Frontal cortex (tissue), 4 donors: ENCODE measurements around the gene ODAD2. TPM values are rescaled to one million over a fixed set of nuclear protein-coding genes. Genes with fewer than 3 reads are reported as not detected.
"Not testable (repeated sequence)": the region's sequence is repeated elsewhere in the genome, so short reads cannot be mapped to it uniquely, and the experiment has no call there.

Source experiments
- DNase-seq, 2 donors: peaks; one replicate each; pipeline ENCODE4 v3.0.0; 2012; ENCODE audit warnings: low spot score in 2 of 2
- FAIRE-seq: peaks from 2 replicates; lab custom pipeline; 2012; peaks lifted over from hg19 to GRCh38; lab: Jason Lieb, UNC
- total RNA-seq: library from RNA; depleted of rRNA; stranded (reverse); fragments of >200 nt; gene quantifications from one replicate; pipeline ENCODE4 v1.2.3, GENCODE V29; 2014
- donor health status: control.
- donor health status: control.
- donor health status: control.

ODAD2 gene, protein sequence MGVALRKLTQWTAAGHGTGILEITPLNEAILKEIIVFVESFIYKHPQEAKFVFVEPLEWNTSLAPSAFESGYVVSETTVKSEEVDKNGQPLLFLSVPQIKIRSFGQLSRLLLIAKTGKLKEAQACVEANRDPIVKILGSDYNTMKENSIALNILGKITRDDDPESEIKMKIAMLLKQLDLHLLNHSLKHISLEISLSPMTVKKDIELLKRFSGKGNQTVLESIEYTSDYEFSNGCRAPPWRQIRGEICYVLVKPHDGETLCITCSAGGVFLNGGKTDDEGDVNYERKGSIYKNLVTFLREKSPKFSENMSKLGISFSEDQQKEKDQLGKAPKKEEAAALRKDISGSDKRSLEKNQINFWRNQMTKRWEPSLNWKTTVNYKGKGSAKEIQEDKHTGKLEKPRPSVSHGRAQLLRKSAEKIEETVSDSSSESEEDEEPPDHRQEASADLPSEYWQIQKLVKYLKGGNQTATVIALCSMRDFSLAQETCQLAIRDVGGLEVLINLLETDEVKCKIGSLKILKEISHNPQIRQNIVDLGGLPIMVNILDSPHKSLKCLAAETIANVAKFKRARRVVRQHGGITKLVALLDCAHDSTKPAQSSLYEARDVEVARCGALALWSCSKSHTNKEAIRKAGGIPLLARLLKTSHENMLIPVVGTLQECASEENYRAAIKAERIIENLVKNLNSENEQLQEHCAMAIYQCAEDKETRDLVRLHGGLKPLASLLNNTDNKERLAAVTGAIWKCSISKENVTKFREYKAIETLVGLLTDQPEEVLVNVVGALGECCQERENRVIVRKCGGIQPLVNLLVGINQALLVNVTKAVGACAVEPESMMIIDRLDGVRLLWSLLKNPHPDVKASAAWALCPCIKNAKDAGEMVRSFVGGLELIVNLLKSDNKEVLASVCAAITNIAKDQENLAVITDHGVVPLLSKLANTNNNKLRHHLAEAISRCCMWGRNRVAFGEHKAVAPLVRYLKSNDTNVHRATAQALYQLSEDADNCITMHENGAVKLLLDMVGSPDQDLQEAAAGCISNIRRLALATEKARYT
- 0.82 TPM for total RNA-seq

DNA sequence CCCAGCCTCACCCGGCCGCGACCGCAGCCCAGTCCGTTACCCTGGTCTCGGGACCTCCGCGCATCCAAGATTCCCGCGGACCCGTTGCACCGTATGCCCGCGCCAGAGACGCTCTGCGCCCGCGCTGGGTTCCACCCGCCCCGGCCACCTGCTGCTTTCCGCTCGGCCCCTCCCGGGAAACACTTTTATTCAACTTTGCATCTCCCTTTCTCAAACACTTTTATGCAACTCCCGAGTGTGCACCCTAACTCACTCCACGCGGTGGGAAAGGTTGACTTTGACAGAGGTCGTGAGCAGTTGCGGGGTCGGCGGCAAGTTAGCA lies at the start of gene ODAD2:
Gene ODAD2 (minus strand): TSS at position 126 of the 322 bp plus-strand sequence. CDS start 3,937 bp downstream, outside the sequence.
- FAIRE-seq (no peak), DNase-seq (no peak)

DNA sequence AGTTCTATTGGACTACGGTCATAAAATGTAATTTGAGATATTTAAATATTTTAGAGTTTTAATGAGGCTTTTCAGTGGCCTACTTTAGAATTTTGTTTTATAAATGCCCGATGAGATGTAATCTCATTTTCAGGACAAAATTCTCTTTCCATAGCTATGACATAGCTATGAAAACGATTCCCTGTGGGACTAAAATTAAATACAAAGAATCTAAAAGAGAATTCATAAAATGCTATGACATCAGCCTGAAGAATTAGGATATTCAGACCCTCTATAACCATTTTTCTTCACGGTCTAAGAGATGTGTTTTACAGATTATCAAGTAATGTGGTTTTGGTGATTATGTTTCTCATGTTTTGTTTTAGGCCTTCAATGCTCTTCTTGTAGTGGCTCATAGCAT lies 48.2 kb upstream of the ODAD2 start:
- FAIRE-seq (no peak), DNase-seq (no peak)

- no peak for DNase-seq
- no peak for FAIRE-seq
Observed at GRCh38 chr10:28046579-28046978, 47.7 kb upstream of the ODAD2 start.

- FAIRE-seq (no peak), DNase-seq (no peak)
Observed at GRCh38 chr10:28043941-28044340, 45.1 kb upstream of the ODAD2 start.

DNA sequence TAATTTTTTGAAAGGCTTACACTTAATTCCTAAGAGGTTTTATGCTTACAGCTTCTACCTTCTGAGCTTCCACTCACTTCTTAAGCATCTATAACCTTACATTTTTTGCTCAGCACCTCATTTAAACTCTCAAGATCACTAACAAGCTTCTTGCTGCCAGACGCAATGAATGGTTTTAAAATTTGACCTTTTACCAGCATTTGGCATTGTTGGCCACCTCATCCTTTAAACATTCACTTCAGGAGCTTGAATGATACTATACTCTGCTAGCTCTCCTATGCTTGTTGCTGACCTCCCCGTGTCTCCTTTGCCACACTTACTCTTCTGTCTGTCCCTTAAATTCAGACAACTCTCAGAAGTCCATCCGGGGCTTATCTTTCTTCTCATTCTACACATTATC lies 37.7 kb upstream of the ODAD2 start:
- DNase-seq (no peak), FAIRE-seq (no peak)

- no peak for DNase-seq
- no peak for FAIRE-seq
Observed at GRCh38 chr10:28020993-28021982, 22.4 kb upstream of the ODAD2 start.

DNA sequence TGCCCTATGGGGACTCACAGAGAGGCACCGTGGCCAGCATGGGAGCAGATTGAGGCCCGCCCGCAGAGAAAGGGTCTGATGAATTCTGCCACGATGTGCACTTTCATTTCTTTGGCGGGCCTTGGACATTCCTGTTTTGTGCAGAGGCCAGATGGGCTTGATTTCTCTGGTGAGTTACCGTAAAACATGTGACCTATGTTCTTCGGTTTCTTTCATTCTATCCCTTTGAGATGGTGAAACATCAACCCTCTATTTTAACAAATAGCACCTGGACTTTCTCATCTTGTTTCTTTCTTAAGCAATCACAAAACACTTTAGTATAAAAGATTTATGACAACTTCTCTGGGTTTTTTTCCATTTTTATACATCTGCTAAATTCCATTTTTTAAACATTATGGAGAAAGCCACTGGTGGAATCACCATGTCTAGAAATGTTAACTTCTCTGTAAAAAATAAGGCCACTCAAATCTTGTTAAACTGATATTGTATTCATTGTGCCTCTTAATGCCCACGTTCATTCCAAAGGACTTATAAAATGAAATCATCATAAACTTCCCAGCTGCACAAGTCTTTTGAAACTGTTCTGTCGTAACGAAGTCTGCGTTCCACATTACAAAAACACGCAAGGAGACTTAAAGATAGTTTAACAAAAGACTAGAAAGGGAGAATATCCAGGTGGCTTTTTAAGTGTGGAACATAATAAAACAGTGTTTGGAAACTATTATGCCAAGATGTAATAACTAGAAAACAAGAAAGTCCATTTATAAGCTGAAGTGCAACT lies 21.4 kb upstream of the ODAD2 start:
- no peak for DNase-seq
- FAIRE-seq: no peak

GRCh38 chr10:28014651-28015050 lies 15.8 kb upstream of the ODAD2 start:
- DNase-seq (no peak), FAIRE-seq (no peak)

DNA sequence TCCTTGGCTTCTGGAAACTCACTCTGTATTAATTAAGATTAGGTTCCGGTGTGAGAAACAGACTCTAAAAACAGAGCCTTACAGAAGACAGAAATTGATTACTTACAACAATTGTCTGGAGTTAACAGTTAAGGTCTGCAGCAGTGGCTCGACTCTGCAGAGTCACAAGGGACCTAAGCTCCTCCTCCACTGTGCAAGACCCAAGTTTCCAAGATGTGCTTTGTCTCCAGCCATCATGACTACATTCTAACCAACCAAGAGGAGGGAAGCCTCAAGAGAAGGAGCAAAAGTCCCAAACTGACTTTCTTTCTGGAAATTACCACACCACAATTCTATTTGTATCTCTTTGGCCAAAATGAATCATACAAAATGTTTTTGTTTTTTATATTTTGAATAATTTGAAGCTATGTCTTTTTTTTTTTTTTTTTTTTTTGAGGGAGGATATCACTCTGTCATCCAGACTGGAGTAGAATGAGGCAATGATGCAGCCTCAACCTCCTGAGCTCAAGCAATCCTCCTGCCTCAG lies 14.2 kb upstream of the ODAD2 start:
- DNase-seq: no peak
- no peak for FAIRE-seq

- no peak for FAIRE-seq
- no peak for DNase-seq
Observed at GRCh38 chr10:28010821-28011220, 11.9 kb upstream of the ODAD2 start.

DNA sequence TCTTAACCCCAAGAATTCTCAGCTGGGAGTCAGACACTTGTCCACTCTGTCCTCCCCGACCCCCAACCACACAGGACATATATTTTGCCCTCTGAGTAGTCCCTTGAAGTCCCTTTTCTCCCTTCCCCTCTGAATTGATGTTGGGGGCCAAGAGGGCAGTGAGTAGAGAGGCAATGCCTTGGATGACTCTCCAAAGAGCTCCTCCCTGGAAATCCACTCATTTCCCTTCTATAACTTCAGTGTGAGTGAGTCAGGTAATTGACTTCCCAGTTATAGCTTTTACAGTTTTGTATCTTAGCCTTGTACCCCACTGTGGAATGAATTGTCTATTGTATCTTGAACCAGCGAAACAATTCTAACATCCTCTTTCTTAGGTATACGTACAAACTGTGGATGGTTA lies 9.2 kb upstream of the ODAD2 start:
- FAIRE-seq: no peak
- DNase-seq: no peak

GRCh38 chr10:28001353-28001752 lies 2.5 kb upstream of the ODAD2 start:
- DNase-seq (no peak), FAIRE-seq (no peak)

DNA sequence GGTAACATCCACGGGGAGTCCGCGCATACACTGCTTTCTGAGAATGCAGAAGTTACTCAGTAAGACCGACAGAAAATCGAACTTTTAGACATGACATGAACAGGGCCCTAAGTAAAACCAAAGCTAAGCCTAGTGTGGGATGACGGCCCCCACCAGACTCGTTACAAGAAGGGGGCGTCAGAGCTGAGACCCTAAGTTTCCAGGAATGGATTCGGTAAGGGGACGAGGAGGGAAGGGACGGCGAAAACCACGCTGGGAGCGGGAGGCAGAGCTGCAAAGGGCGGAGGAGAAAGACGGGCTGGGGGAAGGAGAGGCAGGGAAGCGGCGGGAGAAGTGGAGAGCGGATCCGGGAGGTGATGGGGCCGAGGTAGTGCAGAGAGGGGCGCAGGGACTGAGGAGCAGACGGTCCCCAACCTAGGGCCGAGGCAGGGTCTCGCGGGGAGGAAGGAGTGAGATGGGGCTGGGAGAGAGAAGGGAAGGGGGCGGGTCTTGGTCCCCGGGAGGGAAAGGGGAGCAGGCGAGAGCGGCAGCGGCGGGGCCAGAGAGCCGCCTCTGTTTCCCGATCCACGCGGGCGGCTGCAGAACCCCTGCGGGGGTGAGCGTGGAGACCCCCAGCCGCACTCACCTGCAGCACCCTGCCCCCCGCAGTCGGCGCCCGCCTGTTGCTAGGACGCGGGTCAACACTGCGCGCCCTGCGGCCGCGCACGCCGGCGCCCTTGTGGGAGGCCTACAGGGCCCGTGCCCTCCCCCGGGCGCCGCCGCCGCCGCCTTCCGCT lies 513 bp downstream of the ODAD2 start:
- peak; percentile 5 to 13 for DNase-seq
- no peak for FAIRE-seq

DNA sequence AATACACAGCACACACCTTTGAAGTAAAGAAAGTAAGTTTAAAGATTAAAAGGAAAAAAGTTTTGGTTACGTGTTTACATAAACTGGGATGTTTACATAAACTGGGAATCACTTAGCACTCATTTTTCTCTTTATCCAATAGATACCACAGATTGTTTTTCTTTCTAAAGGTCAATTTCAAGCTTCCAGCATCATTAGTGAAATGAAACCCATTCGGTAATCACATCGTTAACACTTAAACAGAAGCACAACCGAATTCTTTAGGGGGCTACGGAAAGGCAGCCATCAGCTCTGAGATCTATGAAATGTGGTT lies 1.1 kb downstream of the ODAD2 start:
- FAIRE-seq (no peak), DNase-seq (no peak)

DNA sequence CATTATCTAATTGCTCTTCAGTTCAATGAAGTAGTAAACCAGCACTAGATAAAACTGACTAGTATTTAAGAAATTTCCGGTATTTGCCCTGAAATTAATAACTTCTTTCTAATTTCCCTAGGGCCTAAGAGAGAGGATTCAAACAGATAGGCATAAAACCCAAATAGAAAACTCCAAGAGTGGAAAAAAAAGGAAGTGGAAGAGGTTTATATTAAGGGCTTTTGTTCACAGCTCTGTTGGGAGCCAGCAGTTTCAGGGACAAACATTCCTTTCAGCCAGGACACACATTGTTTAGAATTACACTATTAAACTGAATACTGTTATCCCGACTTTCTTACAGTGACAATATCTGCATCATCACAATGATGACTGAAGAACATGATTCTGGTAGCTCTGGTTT lies 3.6 kb downstream of the ODAD2 start:
- FAIRE-seq: no peak
- DNase-seq: no peak

DNA sequence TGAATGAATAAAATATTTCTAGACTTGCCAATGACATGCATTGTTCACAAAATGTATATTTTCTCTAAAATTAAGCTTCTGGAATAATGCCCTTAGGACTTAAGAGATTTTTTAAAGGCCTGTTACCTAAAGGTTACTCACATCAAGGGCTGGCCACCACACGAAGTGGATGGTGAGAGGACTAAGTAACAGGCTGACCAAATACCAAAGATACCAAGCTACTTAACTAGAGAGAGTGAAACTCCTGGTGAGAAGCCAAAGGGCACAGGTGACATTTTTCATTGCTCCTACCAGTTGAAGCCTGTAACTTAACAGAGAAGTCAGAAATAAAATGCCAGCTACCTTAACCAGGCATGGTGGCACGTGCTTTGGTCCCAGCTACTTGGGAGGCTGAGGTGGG lies 9.5 kb downstream of the ODAD2 start:
- FAIRE-seq, DNase-seq: not testable (repeated sequence)

DNA sequence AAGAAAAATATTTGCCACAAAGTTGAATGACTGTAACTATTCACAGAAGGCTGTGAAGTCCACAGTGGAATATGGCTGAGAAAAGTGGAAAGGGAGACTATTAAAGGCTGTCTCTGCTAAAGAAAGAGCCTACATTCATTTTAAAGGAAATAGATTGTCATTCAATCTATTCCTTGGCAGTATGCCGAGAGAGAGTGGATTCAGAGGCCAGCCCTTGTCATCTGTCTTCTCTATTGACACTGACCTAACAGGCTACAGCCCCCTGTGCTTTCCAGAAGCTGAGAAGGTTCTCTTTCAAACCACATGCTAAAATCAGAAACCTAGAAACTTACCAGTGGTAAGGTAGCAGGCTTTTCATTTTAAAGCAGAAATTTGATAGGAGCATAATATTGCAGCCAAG lies 12.1 kb downstream of the ODAD2 start:
- no peak for FAIRE-seq
- no peak for DNase-seq

DNA sequence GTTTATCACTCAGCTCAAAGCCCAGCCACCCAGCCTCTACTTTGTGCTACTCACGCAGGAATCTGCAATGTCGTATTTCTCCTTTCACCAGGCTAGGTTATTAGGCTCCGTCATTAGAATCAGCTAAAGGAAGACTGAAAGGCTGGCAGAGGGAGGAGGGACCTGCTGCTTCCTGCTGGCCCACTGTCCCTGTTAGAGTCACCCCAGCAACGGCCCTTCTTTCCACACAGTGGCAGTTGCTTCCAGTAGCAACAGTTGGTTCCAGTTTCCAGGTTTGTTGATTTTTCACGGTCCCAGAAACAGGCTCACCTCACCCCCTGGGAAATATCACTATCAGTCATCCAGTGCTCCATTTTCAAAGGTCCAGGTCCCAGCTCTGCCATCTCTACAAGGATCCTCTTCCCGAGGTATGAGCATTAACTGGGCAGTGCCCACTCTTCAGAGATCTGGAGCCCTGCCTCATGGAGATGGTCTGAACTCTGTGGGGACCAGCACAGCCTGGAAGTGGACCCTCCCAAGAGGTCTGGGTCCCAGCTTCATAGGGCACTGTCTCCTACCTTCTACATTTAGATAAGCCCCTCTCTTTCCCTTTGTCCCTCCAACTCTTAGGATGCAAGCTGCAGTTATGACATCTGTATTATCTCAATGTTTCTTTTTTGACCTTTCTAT lies 15.9 kb downstream of the ODAD2 start:
- no peak for DNase-seq
- no peak for FAIRE-seq
